ENCODE data around the gene KSR2.

Gene KSR2

GRCh38 chr12:117438809-117439208, 530.0 kb downstream of the KSR2 start:
- DNase-seq = no peak

- DNase-seq = no peak
These were observed 531.1 kb downstream of the KSR2 start for GRCh38 chr12:117437516-117438255.

GRCh38 chr12:117433878-117434277, 534.9 kb downstream of the KSR2 start:
- no peak for DNase-seq

GRCh38 chr12:117430246-117430645, 538.5 kb downstream of the KSR2 start:
- DNase-seq = no peak

GRCh38 chr12:117427211-117427610, 541.6 kb downstream of the KSR2 start:
- no peak for DNase-seq

- DNase-seq = no peak
These were observed 546.8 kb downstream of the KSR2 start for GRCh38 chr12:117421987-117422386.

GRCh38 chr12:117421068-117421752, 547.6 kb downstream of the KSR2 start:
- no peak for DNase-seq

- DNase-seq = no peak
These were observed 551.8 kb downstream of the KSR2 start for GRCh38 chr12:117417004-117417403.

GRCh38 chr12:117412465-117413188, 556.2 kb downstream of the KSR2 start:
- DNase-seq = no peak

GRCh38 chr12:117409286-117409685, 559.5 kb downstream of the KSR2 start:
- DNase-seq = no peak

GRCh38 chr12:117408161-117408791, 560.5 kb downstream of the KSR2 start:
- DNase-seq = no peak

GRCh38 chr12:117404940-117405339, 563.9 kb downstream of the KSR2 start:
- DNase-seq = no peak

- no peak for DNase-seq
These were observed 564.5 kb downstream of the KSR2 start for GRCh38 chr12:117404203-117404853.

- DNase-seq = no peak
These were observed 565.1 kb downstream of the KSR2 start for GRCh38 chr12:117403586-117404139.

Measured in NCI-H748 treated with DMSO at 0.1 percent for 48 hours (cell line).